Stimulated activated CD4-positive, alpha-beta T cell treated with anti-CD3 and anti-CD28 coated beads, Interleukin-12 subunit alpha, Interleukin-12 subunit beta, amount 100 ng/mL, for 48 hours (primary cell): ENCODE results near the gene SPINK9.

ENCODE experiments used
- DNase-seq, 3 donors: peaks; one replicate each; pipeline ENCODE4 v3.0.0-alpha.2; 2020; ENCODE audit warnings: low read depth in 2 of 3, low spot score in 1 of 3

SPINK9 gene

DNA sequence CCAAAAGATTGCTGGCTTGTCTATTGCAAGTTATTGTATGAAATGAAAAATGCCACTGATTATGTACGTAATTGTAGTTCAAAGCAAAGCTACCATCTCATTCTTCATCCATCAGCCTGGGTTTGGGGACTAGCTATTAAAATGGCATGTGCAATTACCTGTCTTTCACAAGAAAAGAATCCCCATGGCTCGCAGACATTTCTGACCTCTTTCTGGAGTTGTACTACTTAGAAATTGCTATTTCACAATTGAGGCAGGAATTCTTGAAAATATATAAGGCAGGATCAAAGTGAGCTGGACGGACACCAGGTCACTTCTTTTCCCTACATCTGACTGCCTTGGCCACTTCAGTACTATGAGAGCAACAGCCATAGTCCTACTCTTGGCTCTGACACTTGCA, at the start of gene SPINK9:
SPINK9 (plus strand) TSS at position 301 of the 400 bp plus-strand sequence; CDS start at position 356, 55 bp downstream.
- no peak for DNase-seq

- DNase-seq = no peak
These were observed 44.8 kb upstream of the SPINK9 start for GRCh38 chr5:148290271-148291195.

DNA sequence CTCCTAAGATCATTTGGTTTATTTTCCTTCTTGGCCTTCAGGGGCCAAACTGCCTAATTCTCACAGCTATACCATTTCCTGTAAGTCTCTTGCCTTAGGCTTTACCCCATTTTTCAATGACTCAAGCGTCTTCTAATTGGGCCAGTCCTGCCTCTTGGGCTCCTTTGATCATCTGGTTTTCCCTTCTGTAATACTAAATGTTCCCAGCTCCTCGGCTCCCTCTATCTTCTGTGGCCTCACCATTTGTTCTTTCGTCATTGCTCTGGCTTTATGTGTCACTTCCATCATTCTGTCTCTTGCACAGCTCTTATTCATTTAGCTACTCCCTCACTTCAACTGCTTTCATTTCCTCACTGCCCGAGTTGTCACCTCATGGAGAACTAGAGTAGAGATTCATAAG, 37.6 kb upstream of the SPINK9 start:
- no peak for DNase-seq

DNA sequence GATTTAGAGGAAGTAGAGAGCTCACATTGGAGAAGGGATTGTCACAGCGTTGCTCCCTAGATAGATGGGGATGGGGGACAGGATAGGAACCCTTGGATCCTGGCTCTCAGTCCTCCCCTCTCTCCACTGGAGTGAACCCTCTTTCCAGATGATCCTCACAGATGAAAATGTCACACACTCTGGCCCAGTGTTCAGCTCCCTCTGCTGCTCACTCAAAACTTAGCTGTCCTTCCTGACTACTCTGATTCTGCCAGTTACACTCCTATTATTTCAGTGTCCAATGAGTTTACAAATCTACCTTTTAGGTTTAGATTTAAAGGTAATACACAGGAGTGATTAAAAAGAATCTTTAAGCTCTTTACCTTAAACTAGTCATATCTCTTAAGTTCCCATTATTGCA, 28.9 kb upstream of the SPINK9 start:
- DNase-seq = no peak

- DNase-seq = no peak
These were observed 26.3 kb upstream of the SPINK9 start for GRCh38 chr5:148309019-148309418.

- no peak for DNase-seq
These were observed 25.6 kb upstream of the SPINK9 start for GRCh38 chr5:148309746-148310145.

DNA sequence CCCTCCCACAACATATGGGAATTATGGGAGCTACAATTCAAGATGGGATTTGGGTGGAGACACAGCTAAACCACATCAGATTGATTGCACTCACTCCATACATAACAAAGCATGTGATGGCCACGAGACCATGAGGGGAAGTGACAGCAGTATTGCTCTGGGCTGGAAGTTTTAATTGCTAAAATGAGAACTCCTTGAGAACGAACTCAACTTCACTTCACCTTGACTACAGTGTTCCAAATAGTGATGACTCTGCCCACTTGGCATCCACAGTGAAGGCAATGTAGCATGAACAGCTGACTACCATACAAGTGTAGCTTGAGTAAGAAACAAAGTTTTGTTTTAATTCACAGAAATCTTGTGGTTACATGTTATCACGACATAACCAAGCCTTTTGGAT, 23.9 kb upstream of the SPINK9 start:
- DNase-seq = no peak

- no peak for DNase-seq
These were observed 23.2 kb upstream of the SPINK9 start, which contains the start of gene SPINK7 for GRCh38 chr5:148312153-148312552. SPINK7 (plus strand) TSS chr5:148312423; CDS start chr5:148312484, 61 bp downstream.

DNA sequence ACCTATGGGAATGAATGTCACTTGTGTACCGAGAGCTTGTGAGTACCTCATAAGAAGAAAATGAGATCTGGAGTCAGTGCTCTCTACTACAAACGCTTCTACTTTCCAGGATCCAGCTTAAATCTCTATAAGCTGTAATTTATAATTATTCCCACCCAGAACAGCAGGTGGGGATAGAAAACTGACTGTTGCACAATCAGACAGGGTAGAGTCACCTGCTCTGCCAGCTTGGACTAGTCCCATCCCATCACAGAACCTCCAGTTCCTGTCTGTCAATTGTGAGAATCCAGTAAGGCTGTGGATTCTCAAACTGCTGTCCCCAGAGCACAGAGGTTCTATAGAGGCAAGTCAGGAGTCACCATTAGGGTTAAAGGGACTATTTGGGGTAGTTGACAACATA, 21.2 kb upstream of the SPINK9 start:
- no peak for DNase-seq

DNA sequence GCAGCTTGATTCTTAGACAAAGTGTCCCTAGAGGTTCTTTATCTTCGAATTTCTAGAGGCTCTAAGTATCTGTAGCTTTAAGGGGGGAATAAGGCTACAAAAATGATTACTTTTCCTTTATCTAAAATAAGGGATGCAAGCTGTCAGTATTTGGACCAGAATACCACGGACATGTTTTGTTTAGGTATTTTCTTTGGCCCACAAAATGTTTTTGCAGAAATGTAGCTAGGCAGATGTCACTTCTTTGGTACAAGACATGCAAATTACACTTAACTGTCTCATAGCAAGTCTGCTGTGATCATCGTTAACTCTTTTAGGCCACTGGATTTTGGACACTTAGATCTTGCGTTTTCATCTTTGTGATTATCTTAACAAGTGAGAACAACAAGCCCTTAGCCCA, 20.6 kb upstream of the SPINK9 start:
- DNase-seq = no peak

- DNase-seq = peak in 2 of 3 donors; percentile 2 to 10
These were observed 15.1 kb upstream of the SPINK9 start for GRCh38 chr5:148320011-148320963.

DNA sequence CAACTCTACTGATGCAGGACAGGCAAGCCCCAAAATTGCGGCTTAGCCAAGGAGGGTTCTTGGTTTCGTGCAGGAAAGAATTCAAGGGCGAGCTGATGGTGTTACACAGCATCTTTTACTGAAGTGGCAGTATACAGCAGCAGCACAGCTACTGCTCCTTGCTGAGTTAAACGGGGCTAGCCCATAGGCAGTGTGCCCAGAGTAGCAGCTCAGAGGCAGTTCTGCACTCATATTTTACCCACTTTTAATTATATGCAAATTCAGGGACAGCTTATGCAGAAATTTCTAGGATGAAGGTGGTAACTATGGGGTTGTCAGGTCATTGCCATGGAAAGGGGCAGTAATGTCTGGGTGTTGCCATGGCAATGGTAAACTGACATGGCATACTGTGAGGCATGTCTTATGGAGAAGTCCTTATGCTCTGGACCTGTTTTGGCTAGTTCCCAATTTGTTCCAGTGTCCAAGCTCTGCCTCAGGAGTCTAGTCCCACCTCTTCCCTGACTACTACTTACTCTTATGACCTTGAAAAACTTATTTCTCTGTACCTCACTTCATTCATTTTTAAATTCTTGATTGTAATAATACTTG, 2.0 kb upstream of the SPINK9 start:
- DNase-seq = no peak

GRCh38 chr5:148336704-148337435, 1.5 kb downstream of the SPINK9 start:
- no peak for DNase-seq

DNA sequence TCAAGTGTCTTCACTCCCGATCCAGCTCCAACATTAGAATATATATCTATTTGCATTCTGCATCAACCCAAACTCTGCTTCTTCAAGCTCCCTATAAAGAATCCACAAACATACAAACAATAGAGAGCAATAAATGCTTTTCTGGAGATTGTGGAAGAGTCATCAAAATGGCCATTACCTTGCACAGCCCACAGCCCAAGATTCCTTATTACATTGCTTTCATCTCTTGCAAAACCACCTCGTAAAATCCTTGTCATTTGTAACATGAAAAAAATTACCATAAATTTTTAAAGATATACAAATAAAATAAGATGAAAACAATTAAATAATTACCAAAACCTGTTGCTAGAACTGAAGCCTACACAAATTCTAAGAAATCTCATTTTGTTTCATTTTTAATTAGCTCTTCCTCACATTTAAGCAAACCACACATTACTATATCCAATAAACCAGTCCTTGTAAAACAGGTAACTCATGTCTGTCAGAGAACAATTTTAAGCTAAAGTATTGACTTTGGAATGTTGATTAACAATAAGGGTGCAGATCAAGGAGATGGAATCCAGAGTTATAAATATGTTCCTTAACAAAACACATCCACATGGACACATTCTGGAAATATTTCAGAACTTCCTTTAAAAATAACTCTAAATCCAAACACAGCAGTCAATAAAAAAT, 7.1 kb downstream of the SPINK9 start:
- no peak for DNase-seq

DNA sequence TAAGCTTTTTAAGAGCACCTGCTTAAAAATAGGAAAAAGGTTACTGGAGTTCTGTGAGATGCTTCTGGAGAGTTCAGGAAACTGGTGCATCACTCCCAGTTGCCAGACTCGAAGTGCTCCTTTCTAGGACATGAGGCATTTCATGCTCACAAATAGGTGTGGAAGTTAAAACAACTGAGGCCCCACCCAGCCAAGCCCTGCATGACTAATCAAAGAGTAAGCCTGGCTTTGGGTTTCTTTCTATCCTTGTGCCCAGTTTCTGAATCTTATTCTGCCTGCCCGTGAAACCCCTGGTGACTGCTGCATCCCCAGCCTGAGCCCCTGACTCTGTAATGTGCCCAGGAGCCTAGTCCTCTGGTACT, 7.7 kb downstream of the SPINK9 start:
- no peak for DNase-seq

GRCh38 chr5:148343603-148344487, 8.5 kb downstream of the SPINK9 start:
- DNase-seq = no peak

GRCh38 chr5:148347706-148348105, 12.3 kb downstream of the SPINK9 start:
- no peak for DNase-seq

DNA sequence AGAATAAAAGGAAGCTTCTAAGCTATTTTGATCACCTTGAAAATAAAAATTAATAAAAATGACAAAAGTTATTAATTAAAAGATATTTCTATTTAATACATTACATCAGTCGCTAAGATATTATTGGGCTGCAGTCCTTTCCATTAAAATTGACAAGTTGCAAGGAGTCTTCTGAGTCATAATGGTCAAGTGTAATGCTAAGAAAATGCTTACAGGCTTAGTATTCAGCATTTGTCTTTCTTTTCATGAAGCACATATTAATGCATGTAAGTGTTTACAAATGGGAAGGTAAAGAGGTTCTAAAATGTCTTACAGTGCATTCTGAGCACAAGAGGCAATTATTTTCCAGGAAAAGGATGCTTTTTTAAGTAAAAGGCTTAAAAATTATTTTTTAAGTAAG, 17.3 kb downstream of the SPINK9 start:
- no peak for DNase-seq

GRCh38 chr5:148353634-148354033, 18.3 kb downstream of the SPINK9 start:
- DNase-seq = no peak
